ENCODE measurements around the gene PRM3.
"Not testable (repeated sequence)": the region's sequence is repeated elsewhere in the genome, so short reads cannot be mapped to it uniquely, and the experiment has no call there.

PRM3 gene

DNA sequence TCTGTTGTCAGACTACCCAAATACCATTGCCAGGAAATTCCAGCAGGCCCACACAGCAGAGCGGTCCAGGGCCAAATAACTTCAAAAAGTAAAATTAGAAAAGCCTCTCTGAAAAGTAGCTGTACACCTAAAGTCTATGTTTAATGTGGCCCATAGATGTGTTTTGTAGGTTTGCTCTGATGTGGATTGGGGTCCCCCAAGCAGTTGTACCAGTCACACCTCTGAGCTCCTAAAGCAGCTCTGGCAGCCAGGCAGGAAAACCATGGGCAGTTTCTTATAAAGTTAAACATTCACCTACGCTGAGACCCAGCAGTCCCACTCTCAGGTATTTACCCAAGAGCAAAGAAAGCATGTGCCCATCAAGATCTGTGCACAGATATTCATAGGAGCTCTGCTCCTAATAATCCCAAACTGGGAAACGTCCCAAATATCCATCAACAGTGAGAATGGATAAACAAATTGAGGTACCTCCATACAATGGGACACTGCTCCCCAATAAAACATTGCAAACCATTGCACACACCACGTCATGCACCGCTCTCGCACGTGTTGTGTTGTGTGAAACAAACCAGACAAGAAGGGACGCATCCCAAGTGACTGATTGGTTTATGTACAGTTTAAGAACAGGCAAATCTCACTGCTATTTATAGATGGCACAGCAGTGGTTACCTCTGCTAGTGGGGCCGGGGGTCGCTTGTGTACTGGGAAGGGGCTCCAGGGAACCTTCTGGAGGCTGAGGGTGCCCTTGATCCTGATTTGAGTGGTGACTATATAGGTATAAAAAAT, 23.5 kb upstream of the PRM3 start:
- no peak overlapping the region for H3K4me3 ChIP-seq (ENCODE audit: low read depth, low read length)

DNA sequence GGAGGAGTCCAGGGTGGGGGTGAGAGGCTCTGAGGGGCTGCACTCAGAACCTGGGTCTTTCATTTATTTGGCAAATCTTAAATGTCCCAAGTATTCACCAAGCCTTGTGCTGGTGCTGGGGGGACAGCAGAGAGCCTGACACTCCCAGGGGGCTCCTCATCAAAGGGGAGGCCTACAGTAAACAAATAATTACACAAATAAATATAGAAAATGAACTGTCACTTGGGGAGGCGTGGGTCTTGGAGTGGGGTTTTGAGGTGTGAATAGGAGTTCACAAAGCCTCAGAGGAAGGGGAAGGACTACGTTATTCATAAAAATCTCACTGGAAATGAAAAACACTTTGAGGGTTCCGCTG, 22.9 kb upstream of the PRM3 start:
- TF ChIP-seq, protein P1, sequence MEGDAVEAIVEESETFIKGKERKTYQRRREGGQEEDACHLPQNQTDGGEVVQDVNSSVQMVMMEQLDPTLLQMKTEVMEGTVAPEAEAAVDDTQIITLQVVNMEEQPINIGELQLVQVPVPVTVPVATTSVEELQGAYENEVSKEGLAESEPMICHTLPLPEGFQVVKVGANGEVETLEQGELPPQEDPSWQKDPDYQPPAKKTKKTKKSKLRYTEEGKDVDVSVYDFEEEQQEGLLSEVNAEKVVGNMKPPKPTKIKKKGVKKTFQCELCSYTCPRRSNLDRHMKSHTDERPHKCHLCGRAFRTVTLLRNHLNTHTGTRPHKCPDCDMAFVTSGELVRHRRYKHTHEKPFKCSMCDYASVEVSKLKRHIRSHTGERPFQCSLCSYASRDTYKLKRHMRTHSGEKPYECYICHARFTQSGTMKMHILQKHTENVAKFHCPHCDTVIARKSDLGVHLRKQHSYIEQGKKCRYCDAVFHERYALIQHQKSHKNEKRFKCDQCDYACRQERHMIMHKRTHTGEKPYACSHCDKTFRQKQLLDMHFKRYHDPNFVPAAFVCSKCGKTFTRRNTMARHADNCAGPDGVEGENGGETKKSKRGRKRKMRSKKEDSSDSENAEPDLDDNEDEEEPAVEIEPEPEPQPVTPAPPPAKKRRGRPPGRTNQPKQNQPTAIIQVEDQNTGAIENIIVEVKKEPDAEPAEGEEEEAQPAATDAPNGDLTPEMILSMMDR (IDR thresholded peaks at IDR 0.05; ENCODE audit: low read depth, low read length) = no peak
- no peak overlapping the region for H3K4me3 ChIP-seq (ENCODE audit: low read depth, low read length)

More for the DNA sequence above, 23.5 kb upstream of the PRM3 start:
- TF ChIP-seq, protein P1 (IDR thresholded peaks at IDR 0.05; ENCODE audit: low read depth, low read length) = no peak

DNA sequence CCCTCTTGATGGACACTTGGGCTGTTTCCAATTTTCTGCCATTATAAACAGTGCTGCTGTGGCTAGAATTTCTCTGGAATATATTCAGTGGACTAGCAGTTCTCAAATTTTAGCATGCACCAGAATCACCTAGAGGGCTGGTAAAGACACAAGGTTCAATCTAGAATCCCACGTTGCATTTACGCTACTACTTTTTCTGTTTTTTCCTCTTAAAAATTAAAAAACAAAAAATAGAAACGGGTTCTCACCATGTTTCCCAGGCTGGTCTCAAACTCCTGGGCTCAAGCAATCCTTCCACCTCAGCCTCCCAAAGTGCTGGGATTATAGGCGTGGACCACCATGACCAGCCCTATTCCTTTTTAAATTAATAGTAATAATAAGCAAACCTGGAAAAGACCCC, 22.2 kb upstream of the PRM3 start:
- TF ChIP-seq, protein P1 (IDR thresholded peaks at IDR 0.05; ENCODE audit: low read depth, low read length) = no peak
- no peak overlapping the region for H3K4me3 ChIP-seq (ENCODE audit: low read depth, low read length)

DNA sequence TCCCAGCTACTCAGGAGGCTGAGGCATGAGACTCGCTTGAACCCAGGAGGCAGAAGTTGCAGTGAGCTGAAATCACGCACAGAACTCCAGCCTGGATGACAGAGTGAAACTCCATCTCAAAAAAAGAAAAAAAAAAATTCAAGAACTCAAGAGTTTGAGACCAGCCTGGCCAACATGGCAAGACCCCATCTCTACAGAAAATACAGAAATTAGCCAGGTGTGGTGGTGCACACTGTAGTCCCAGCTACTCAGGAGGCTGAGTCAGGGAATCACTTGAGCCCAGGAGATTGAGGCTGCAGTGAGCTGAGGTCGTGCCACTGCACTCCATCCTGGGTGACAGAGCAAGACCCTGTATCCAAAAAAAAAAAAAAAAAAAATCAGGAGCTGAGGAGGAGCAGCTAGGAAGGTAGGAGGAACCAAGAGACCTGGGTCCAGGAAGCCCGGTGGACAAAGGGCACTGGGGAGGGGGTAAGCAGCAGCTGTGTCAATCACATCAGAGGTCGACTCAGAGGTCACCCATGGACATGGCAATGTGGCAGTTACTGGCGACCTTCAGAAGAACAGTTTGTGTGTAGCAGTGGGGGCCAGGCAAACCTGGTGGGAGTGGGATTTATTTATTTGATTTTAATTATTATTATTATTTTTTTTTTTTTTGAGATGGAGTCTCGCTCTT, 18.8 kb upstream of the PRM3 start:
- H3K4me3 ChIP-seq (ENCODE audit: low read depth, low read length) = no peak overlapping the region
- TF ChIP-seq, protein P1 (IDR thresholded peaks at IDR 0.05; ENCODE audit: low read depth, low read length) = no peak

DNA sequence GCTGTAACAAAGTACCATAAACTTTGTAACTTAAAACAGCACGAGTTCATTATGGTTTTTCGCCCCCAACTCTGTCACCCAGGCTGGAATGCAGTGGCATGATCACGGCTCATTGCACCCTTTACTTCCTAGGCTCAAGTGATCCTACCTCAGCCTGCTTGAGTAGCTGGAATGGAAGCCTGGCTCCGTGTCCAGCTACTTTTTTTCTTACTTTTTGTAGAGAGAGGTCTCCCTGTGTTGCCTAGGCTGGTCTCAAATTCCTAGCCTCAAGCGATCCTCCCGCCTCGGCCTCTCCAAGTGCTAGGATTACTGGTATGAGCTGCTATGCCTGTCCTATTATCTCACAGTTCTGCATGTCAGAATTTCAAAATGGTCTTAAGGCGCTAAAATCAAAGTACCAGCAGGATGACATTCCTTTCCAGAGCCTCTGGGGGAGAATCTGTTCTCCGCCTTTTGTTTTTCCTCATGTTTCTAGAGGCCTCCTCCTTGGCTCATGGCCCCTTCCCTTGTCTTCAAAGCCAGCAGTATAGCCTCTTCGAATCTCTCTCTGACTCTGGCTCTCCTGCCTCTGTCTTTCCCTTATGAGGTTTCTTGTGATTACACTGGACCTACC, 17.8 kb upstream of the PRM3 start:
- H3K4me3 ChIP-seq (ENCODE audit: low read depth, low read length) = no peak overlapping the region
- TF ChIP-seq, protein P1 (IDR thresholded peaks at IDR 0.05; ENCODE audit: low read depth, low read length) = no peak

DNA sequence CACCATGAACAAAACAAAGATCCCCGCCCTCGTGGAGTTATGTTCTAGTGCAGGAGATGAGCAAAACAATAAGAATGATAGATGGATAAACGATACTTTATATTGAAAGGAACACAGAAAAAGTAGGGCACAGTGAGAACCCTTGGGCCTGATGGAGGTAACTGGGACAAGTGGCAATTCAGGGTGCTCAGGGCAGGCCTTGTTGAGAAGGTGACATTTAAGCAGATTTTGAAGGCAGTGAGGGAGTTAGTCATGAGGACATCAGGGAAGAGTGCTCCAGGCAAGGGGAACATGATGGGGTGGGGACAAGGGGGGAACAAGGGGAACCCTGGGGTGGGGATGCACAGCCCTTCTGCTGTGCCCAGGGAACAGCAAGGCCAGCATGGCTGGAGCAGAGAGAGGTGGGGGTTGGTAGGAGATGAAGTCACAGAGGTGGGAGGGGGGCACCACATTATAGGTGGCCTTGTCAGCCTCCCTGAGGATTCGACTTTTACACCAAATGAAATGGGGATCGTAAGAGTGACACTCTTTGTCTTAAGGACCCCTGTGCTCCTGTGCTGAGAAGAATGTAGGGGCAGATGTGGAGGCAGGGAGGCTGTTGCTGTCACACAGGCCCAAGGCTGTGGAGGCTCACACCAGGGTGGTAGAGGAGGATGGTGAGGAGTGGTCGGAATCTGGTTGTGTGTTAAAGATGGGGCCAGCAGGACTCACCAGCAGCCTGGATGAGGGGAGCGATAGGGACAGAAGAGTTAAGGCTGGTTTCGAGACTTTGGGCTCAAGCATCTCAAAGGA, 16.9 kb upstream of the PRM3 start:
- TF ChIP-seq, protein P1 (IDR thresholded peaks at IDR 0.05; ENCODE audit: low read depth, low read length) = no peak
- no peak overlapping the region for H3K4me3 ChIP-seq (ENCODE audit: low read depth, low read length)

DNA sequence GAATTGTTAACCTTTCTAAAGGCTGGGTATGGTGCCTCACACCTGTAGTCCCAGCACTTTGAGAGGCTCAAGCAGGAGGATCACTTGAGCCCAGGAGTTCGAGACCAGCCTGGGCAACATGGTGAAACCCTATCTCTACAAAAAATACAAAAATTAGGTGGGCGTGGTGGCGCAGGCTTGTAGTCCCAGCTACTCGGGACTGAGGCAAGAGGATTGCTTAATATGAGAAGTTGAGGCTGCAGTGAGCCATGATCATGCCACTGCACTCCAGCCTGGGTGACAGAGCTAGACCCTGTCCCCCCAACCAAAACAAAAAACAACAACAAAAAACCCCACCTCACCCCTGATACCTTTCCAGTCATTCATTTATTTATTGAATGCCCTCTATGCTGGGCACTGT, 16.3 kb upstream of the PRM3 start:
- not testable (repeated sequence) for H3K4me3 ChIP-seq (ENCODE audit: low read depth, low read length)
